Measurements from ENCODE around the gene FBXO9.

The FBXO9 gene

DNA sequence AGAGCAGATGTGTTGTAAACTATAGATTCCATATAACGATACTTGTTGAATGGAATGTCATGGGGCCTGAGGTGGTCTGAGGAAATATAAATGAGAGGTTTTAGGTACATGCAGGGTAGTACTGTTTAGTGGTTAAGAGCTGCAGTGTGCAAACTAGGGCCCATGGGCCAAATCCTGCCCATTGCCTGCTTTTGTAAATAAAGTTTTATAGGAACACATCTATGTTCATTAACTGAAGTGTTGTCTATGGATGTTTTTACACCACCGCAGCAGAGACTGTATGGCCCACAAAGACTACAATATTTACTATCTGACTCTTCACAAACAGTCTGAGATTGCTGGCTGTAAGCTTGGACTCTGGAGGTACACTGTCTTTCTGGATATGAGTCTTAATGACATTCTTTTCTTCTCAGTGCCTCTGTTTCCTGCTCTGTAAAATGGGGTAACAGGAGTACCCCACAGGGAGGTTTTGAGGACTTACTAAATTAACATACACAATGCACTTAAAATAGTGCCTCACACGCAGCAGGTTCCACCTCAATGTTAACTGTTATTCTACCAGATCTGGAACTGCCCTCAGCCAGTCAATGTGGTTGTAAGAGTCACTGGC, 70.9 kb downstream of the FBXO9 start:
- no peak for DNase-seq (ENCODE audit: low read depth, low spot score)

DNA sequence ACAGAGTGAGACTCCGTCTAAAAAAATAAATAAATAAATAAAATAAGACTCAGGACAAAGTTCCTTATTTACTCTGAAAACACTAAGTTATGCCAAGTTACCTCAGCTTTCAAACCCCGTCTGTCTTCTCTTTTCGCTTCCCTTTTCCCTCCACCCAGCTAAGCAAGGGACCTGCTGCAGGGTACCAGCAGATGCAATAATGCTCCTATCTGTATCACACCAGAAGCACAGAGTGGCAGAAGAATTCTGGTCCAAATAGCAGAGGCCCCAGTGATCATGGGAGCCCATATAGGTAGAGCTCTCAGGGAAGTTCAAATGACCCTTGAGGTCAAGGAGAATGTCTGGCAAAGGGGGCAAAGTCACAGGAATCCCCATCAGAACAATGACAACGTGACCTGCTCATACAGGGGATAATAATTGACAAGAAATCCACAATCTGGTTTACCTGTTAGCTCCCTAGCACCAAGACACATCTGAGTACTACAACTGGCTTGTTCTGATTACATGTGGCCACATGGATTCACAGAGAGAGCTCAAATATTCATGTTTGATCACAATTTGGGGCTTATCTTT, 74.7 kb downstream of the FBXO9 start:
- DNase-seq (ENCODE audit: low read depth, low spot score), result no peak

DNA sequence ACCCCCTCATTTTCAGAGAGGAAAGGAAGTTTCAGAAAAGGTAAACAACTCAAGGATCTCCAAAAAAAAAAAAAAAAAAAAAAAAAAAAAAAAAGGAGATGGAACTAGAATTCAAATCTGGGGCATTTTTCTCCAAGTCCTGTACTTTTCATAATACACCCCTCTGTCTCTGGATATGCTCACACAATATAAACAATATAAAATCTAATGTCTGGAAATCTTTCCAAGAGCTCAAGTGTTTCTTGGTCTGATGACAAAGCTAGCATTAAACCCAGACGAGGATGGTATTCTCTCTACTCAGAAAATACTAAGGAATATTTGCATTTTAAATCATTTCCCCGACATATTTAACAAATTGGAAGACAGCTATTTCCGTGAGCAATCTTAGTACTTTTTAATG, 77.6 kb downstream of the FBXO9 start:
- DNase-seq (ENCODE audit: low read depth, low spot score), result no peak

DNA sequence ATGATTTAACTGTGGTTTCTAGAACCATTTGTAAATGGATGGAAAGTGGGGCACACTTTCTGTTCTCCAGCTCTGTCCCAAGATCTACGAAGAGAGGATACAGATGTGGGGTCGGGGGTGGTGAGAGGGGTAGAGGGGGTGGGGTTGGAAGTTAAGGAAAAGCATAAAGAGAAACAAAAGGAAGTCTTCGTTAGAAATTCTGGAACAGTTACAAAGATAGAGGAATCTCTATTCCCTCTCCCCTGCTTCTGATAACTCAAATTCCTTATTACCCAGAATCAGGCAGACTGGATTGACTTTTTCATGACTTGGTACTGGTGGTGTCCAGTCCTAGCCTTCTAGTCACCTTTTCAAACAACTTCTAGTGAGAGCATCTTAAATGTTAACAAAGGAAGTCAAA, 78.5 kb downstream of the FBXO9 start:
- no peak for DNase-seq (ENCODE audit: low read depth, low spot score)

DNA sequence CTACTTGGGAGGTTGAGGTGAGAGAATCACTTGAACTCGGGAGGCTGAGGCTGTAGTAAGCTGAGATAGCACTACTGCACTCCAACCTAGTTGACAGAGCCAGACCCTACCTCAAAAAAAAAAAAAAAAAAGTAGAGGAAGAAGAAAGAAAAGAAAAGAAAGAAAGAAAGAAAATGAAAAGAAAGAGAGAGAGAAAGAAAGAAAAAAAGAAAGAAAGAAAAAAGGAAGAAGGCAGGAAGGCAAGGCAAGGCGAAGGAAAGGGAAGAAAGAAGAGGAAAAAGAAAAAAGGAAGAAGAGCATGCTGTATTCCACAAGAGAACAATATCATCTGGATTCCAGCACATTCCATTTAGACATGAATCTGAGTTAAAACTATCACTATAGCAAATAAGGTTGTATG, 79.6 kb downstream of the FBXO9 start:
- DNase-seq (ENCODE audit: low read depth, low spot score), result no peak

DNA sequence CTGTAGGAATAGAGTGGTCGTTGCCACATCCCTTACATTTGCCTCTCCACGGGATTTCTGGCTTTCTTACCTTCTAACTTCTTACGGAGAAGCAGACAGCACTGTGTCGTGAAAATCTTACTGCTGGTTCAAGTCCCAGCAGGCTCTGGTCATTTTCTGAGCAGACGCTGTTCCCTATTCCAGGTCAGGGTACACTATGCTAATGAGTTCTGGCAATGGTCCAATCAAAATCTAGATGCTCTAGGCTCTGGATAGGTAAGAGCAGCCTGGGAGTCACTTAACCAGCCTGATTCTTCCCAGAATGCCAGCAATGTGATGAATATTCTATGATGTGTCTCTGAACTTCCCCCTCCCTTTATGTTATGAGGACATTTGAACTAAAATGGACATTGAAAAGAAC, 83.5 kb downstream of the FBXO9 start, which contains the start of gene GCM1:
GCM1 (minus strand) TSS at position 158 of the 400 bp plus-strand sequence. CDS start 3,209 bp downstream, outside the sequence.
- no peak for DNase-seq (ENCODE audit: low read depth, low spot score)

Measured in smooth muscle cell of the brain vasculature (primary cell).